ENCODE data around the gene CTNNA3.
A peak's percentile ranks its signal among the peaks of the same experiment; 100 is the strongest.

Gene CTNNA3

DNA sequence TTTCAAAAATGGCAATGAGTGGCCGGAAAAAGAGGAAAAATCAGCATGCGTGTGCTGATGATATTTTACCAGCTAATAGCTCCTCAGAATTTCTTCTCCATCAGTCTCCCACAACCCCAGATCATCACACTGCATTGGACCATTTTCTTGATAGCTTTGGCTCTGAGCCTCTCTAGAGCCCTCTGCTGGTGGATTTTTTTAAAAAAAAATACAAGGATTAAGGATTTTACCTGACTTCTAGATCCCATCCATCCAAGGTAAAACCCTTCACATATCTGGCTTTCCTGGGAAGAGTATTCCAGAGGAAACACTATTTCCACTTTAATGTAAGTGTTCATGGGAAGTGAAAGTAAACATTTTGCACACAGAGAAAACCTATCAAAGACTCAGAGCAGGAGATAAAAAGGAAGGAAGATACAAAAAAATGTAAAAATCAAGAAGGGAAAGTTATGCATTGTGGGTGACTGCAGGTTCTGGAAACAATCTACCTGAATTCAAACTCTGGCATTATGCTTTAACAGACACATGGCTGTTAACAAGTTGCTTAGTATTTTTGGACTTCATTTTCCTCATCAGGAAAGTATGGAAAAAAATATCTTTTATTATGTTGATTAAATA, 389.3 kb downstream of the CTNNA3 start:
- peak; percentile 24 for TF ChIP-seq CTCF (IDR thresholded peaks at IDR 0.05; ENCODE audit: control insufficient read depth, insufficient read depth, low read depth, low read length, missing control alignments)
- no peak for DNase-seq (ENCODE audit: low read depth)
- no peak overlapping the region for H3K4me3 ChIP-seq (ENCODE audit: control insufficient read depth, low read depth, low read length)

- H3K4me3 ChIP-seq (ENCODE audit: control insufficient read depth, low read depth, low read length): no peak overlapping the region
- no peak for DNase-seq (ENCODE audit: low read depth)
- no peak for TF ChIP-seq CTCF (IDR thresholded peaks at IDR 0.05; ENCODE audit: control insufficient read depth, insufficient read depth, low read depth, low read length, missing control alignments)
Measured at GRCh38 chr10:67302701-67303100, 393.3 kb downstream of the CTNNA3 start.

- no peak for DNase-seq (ENCODE audit: low read depth)
- no peak overlapping the region for H3K4me3 ChIP-seq (ENCODE audit: control insufficient read depth, low read depth, low read length)
- no peak for TF ChIP-seq CTCF (IDR thresholded peaks at IDR 0.05; ENCODE audit: control insufficient read depth, insufficient read depth, low read depth, low read length, missing control alignments)
Measured at GRCh38 chr10:67299761-67300160, 396.2 kb downstream of the CTNNA3 start.

- TF ChIP-seq CTCF (IDR thresholded peaks at IDR 0.05; ENCODE audit: control insufficient read depth, insufficient read depth, low read depth, low read length, missing control alignments): no peak
- DNase-seq (ENCODE audit: low read depth): no peak
- H3K4me3 ChIP-seq (ENCODE audit: control insufficient read depth, low read depth, low read length): no peak overlapping the region
Measured at GRCh38 chr10:67297637-67298181, 398.3 kb downstream of the CTNNA3 start.

DNA sequence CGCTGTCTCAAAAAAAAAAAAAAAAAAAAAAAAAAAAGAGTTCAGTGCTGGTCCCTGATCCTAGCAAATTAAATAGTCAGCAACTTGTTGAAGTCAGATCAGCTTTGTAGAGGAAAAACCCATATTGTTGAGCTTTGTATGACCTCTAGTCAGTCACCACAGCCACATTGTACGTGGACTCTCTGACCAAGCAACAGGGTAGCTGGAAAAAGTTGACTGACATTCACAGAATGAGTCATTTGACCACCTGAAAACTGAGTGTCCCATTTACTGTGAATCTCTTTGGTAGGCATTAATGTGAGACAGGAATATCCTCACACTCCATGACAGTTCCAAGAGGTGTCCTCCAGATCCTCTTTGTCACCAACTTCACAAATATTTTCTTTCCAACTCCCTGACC, 399.1 kb downstream of the CTNNA3 start:
- H3K4me3 ChIP-seq (ENCODE audit: control insufficient read depth, low read depth, low read length): no peak overlapping the region
- DNase-seq (ENCODE audit: low read depth): no peak
- no peak for TF ChIP-seq CTCF (IDR thresholded peaks at IDR 0.05; ENCODE audit: control insufficient read depth, insufficient read depth, low read depth, low read length, missing control alignments)

GRCh38 chr10:67288688-67289410, 407.1 kb downstream of the CTNNA3 start:
- no peak overlapping the region for H3K4me3 ChIP-seq (ENCODE audit: control insufficient read depth, low read depth, low read length)
- no peak for DNase-seq (ENCODE audit: low read depth)
- TF ChIP-seq CTCF (IDR thresholded peaks at IDR 0.05; ENCODE audit: control insufficient read depth, insufficient read depth, low read depth, low read length, missing control alignments): no peak
